ENCODE data around the gene MCM10. TPM values are rescaled to one million over a fixed set of nuclear protein-coding genes. Genes with fewer than 3 reads are reported as not detected.

The MCM10 gene
- total and polyA plus RNA-seq, 2 of the 4 experiments (the other 2 are of a cell fraction) = 5.4 to 11.8 TPM

DNA sequence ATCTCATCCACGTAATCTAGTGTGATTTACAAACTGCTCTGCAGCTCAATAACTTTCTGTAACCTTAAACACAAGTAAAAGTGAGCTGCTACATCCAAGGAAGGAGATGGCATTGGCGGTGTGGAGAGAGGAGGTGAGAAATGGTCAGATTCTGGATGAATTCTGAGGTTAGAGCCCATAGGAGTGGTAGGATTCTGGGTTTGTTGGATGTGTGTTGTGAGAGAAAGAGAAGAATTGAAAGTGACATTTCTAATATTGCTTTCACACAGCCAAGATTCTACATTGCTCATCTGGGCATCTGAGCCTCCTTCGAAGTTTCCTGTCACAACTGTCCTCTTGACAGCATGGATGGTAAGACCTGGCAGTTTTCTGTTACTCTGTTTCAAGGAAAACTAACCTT lies 2.5 kb downstream of the MCM10 start:
- Histone ChIP-seq H2BK20ac (ENCODE audit: low read depth, low read length) (no peak overlapping the region), H3K79me1 (ENCODE audit: low read depth in 1 of 2, low read length in 2 of 2) (peaks cover 16 to 27% of the 10 kb centered on the region in 2 experiments), H3K9me3 (ENCODE audit: control insufficient read depth, insufficient read depth, low read length) (no peaks in the 10 kb centered on the region), H3K27ac (ENCODE audit: insufficient read depth, low read length) (no peak overlapping the region), H4K91ac (ENCODE audit: insufficient read depth, low read depth, low read length) (no peak overlapping the region), H3K9me1 (ENCODE audit: insufficient read depth, low read length) (no peaks in the 10 kb centered on the region; the same call in 1 of the 2 replicates), H3K23ac (ENCODE audit: low read depth, low read length) (no peak overlapping the region), H4K5ac (ENCODE audit: low read depth, low read length) (no peak overlapping the region), H3K4ac (ENCODE audit: low read depth, low read length) (no peak overlapping the region), H2AK9ac (replicated peaks; ENCODE audit: low read depth, low read length, poor library complexity) (no peak overlapping the region), H2BK120ac (ENCODE audit: low read depth, low read length) (no peak overlapping the region), H2BK5ac (ENCODE audit: low read depth, low read length, poor library complexity, severe bottlenecking) (no peak overlapping the region), H2AK5ac (ENCODE audit: low read depth, low read length) (no peak overlapping the region), H3K14ac (replicated peaks; ENCODE audit: low read depth, low read length) (no peak overlapping the region), H3K4me3 (ENCODE audit: insufficient read depth, low read depth, low read length) (no peak overlapping the region), H3K18ac (ENCODE audit: low read depth, low read length) (no peak overlapping the region), H4K8ac (ENCODE audit: low read depth in 2 of 2, low read length in 2 of 2) (no peak overlapping the region), H3K36me3 (ENCODE audit: control insufficient read depth, insufficient read depth, low read length) (peaks cover 2% of the 10 kb centered on the region; the same call in 1 of the 2 replicates), H3K4me1 (ENCODE audit: control insufficient read depth, insufficient read depth, low read length) (no peaks in the 10 kb centered on the region; the same call in 1 of the 2 replicates), H3K27me3 (ENCODE audit: control insufficient read depth, insufficient read depth, low read length) (no peaks in the 10 kb centered on the region), H2BK15ac (ENCODE audit: low read depth, low read length) (no peak overlapping the region), H3K4me2 (ENCODE audit: low read depth, low read length) (no peak overlapping the region), H2AFZ (replicated peaks; ENCODE audit: low read length, poor library complexity) (no peak overlapping the region), H3K56ac (ENCODE audit: extremely low read depth, insufficient read depth, low read length) (no peak overlapping the region), H3K9ac (ENCODE audit: low read depth, low read length) (no peak overlapping the region), H4K20me1 (ENCODE audit: insufficient read depth, low read length) (0 out of 2 replicates have a peak, but pooled peaks cover 3% of the 10 kb centered on the region)
- DNase-seq = no peak
- dilution Hi-C loops (cut with HindIII; ENCODE audit: low sequenced_read_pairs, unreplicated experiment) (no loop called here), intact Hi-C loops (cut with micrococcal nuclease) (no loop called here), in situ Hi-C loops (cut with MboI; ENCODE audit: low sequenced_read_pairs) (no loop called here)
- CTCF ChIA-PET = no interaction called here
- POLR2A ChIA-PET (ENCODE audit: unreplicated experiment) = no interaction called here
- no peak for ATAC-seq (ENCODE audit: low read depth)
- WGBS, 2 experiments (ENCODE audit: extremely low coverage in 2 of 2, insufficient read length in 1 of 2) = no CpG with 5 or more reads among the region's 3 CpGs
- BruUV-seq (replicated peaks) = no TSS peak
- TF ChIP-seq MAZ (IDR thresholded peaks at IDR 0.05; ENCODE audit: borderline replicate concordance, low read depth, low read length) = no peak

All from IMR-90 (cell line).